ENCODE data around the gene AP4M1.

The AP4M1 gene

DNA sequence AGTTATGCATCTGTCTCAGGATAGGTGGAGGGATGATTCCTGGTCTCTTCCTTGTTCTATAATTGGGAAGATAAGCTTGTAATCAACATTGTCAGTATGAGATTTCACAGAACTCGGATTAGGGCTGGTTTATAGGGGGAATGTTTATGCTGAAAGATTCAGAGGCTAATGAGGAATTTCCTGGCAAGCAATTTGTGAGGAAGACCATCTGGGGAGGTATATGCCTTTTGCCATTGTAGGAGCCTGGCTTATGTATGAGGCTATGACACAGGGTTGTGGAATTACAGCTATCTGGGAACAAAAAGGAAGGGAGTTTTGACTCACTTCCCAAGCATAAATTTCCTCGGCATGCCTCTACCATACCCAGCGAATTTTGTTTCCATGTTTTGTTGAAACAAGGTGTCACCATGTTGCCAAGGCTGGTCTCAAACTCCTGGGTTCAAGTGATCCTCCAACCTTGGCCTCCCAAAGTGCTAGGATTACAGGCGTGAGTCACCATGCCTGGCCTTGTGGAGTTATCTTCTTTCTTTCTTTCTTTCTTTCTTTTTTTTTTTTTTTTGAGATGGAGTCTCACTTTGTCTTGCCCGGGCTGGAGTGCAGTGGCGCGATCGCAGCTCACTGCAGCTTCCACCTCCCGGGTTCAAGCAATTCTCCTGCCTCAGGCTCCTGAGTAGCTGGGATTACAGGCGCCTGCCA lies 14.2 kb upstream of the AP4M1 start:
- peak; percentile 97 for DNase-seq

DNA sequence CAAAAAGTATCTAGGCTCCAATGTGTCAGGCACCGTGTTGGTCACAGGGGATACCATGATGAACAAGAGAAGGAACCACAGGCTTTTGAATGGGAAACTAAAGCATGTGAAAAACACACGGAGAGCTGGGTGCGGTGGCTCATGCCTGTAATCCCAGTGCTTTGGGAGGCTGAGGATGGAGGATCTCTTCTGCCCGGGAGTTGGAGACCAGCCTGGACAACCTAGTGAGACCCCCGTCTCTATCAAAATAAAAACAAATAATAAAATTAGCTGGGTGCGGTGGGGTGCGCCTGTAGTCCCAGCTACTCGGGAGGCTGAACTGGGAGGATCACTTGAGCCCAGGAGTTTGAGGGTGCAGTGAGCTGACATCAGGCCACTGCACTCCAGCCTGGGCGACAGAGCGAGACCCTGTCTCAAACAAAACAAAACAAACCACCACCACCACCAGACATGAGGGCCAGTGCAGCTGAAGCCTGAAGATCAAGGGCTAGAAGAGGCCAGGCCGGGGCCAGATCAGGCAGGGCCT lies 13.3 kb upstream of the AP4M1 start:
- no peak for DNase-seq

GRCh38 chr7:100088621-100089457 lies 12.6 kb upstream of the AP4M1 start, which contains the start of gene COPS6:
Gene COPS6 (plus strand): TSS chr7:100088969. CDS start chr7:100088991, 22 bp downstream.
- DNase-seq, result peak; percentile 85

DNA sequence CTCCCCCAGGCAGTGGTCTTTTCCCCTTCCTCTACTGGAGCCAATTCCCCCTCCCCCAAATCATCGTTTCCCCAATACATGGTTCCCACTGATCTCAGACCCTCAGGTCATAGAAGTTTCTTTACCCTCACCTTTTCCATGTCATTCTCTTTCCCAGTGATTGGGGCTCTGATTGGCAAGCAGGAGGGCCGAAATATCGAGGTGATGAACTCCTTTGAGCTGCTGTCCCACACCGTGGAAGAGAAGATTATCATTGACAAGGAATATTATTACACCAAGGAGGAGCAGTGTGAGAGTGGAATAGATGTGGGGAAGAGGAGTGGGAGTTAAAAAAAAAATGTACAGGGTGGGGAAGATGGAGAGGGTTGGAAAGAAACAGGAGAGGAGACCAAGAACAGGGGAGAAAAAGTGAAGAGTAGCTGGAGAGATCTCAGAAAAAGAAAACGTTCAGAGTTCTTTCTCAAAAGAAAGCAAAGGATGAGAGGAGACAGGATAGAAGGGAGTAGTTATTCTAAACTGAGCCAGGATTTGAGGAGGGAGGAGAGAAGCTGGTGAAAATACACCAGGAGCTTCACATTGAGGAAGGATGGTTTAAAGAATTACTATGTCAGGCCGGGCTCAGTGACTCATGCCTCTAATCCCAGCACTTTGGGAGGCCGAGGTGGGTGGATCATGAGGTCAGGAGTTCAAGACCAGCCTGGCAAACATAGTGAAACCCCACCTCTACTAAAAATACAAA lies 11.8 kb upstream of the AP4M1 start:
- no peak for DNase-seq

- no peak for DNase-seq
Measured at GRCh38 chr7:100090527-100091410, 10.7 kb upstream of the AP4M1 start.

DNA sequence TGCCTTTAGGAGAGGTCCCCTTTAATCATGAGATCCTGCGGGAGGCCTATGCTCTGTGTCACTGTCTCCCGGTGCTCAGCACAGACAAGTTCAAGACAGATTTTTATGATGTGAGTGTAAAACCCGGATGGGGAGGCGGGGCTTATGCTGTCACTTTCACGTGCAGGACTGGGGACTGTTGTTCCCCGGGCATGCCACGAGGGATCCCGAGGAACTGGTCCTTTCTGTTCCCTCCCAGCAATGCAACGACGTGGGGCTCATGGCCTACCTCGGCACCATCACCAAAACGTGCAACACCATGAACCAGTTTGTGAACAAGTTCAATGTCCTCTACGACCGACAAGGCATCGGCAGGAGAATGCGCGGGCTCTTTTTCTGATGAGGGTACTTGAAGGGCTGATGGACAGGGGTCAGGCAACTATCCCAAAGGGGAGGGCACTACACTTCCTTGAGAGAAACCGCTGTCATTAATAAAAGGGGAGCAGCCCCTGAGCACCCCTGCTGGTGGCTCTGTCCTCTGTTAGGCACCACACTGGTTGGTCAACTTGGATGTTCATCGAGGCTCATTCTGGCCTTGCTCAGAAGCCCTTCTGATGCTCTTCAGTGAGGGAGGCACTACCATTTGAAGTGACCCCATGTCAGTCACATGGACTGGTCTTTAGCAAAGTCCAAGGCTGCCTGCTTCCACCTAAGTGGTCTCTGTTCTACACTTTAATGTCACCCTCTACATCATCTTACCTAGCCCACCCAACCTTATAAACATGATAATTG lies 9.8 kb upstream of the AP4M1 start:
- no peak for DNase-seq

DNA sequence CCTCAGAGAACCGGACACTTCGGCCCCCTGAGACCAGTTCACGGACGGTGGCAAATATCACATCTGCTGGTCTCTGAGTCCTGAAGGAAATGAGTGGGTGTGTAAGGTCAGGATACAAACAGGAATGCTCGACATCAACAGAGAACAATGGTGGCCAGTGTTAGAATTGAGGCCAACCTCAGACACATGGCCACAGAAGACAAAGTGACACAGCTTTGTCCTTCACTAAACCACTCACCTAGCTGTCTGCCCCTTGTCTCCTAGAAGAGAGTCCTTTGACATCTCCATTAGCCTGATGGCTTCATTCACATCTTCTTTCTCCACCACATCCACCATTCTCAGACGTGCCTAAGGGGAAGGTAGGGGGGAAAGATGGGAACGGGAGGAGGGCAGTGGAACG lies 8.4 kb upstream of the AP4M1 start:
- no peak for DNase-seq

DNA sequence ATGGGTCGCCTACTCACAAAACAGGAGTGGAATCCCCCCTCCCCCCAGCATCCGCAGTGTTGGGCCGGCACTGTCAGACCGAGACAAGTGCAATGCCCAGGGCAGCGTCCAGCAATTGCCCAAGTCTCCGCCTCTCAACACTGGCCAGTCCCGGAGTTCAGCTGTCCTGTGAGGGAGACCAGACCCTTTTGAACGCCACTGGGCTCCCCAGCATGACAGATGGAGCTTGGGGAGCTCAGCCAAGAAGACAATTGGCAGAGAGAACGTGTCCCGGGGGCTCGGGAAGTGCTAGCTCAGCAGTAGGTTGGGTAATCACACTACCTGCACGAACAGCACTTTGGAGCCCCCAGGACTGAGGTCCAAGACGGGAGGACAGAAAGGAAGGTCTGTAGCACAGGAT lies 7.9 kb upstream of the AP4M1 start:
- DNase-seq, result no peak

DNA sequence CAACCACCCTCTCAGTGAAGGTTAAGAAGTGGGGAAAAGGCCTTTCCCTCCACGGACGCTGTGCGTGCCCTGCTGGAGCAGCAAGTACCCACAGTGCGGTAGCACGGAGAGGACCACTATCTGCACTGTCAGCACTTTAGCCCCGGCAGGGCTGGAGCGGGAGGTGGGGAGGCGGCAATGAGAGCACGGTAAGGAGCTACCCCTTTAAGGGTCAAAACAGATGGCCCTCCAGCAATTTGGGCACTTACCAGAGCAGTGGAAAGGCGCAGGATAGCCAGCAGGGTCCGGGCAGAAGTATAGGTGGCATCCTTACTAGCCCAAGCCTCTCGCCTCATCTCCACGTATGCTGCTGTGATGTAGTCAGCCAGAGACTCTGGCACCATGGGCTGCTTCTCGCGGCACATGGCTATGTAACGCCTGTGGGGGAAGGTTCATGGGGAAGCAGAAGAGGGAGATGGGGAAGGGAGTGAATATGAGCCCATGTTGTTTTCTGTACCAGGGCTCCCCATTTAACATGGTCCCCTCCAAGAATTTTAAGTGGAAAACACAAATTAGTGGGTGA lies 7.4 kb upstream of the AP4M1 start:
- no peak for DNase-seq

GRCh38 chr7:100095289-100095688 lies 6.2 kb upstream of the AP4M1 start:
- DNase-seq, result no peak

DNA sequence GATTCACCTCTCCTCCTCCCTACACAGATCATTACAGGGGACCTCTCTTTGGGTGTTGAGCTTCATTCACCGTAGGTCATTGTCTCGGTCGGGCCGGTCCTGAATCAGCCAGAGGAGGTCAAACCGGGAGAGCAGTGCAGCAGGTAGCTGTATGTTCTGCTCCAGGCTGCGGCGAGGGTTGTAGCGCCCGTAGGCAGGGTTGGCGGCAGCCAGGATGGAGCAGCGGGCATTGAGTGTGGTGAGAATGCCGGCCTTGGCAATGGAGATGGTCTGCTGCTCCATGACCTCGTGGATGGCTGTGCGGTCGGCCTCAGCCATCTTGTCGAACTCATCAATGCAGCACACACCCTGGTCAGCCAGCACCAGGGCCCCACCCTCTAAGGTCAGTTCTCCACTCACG lies 5.7 kb upstream of the AP4M1 start:
- DNase-seq, result no peak

DNA sequence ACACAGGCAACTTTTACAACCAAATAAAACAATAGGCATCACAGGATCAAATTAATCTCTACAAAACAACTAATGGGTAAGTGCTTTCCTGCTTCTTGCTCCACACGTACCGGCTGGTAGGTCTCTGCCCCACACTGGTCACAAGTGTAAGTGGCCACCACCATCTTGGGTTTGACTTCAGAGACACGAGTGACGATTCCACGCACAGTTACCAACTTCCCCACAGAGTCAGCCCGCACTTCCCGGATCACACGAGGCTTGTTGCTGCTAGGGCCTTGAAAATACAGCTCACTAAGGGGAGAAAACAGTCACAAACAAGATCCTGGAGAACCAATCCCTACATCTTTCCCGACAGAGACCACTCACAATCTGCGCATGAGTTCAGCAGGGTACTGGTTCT lies 2.5 kb upstream of the AP4M1 start:
- no peak for DNase-seq

DNA sequence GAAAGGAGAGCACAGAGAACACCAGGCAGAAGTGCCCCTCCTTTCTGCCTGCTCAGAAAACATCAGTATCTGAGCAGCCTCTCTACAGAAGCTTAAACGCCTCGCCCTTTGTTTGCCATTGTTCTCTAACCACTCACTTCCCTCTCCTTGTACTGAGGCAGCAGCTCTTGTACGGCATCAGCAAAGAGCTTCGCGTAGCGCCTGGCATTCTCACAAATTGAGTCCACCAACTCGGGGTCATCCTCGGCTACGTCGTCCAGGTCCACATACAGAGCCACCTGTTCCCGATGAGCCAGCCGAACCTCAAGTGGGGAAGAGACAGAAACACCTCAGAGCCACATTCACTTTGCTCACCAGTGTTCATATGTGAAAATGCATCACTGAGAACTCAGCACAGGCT lies 2.0 kb upstream of the AP4M1 start:
- DNase-seq, result no peak

DNA sequence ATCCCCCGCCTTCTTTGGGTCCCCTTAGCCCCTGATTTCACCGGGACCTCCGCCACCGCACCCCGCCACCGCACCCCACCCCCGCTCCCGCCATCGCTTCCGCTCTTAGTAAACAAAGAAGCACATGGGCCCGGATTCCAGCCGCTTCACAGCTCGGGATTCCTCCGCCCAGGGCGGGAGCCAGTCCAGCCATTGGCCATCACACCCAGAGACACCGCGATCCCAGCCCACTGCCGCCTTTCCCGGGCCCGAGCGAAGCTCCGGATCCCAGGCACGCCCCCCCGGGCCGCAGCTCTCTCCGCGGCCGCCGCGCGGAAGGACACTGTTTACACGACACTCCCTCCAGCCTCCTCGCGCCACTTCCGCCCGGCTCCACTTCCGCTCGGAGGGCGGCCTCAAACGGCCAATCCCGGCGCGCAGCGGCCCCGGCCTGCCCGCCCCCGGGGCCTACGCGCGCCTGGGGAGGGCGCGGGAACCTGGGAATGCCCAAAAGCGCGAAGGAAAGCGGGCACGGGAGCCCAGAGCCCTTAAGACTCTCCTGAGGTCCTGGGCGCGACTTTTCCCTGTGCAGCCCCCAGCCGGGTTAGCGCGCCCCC lies 925 bp upstream of the AP4M1 start:
- peak; percentile 98 for DNase-seq

GRCh38 chr7:100102950-100103840 lies 1.8 kb downstream of the AP4M1 start:
- peak; percentile 15 for DNase-seq

GRCh38 chr7:100105534-100105933 lies 4.1 kb downstream of the AP4M1 start:
- no peak for DNase-seq

- DNase-seq, result no peak
Measured at GRCh38 chr7:100106633-100107032, 5.2 kb downstream of the AP4M1 start.

DNA sequence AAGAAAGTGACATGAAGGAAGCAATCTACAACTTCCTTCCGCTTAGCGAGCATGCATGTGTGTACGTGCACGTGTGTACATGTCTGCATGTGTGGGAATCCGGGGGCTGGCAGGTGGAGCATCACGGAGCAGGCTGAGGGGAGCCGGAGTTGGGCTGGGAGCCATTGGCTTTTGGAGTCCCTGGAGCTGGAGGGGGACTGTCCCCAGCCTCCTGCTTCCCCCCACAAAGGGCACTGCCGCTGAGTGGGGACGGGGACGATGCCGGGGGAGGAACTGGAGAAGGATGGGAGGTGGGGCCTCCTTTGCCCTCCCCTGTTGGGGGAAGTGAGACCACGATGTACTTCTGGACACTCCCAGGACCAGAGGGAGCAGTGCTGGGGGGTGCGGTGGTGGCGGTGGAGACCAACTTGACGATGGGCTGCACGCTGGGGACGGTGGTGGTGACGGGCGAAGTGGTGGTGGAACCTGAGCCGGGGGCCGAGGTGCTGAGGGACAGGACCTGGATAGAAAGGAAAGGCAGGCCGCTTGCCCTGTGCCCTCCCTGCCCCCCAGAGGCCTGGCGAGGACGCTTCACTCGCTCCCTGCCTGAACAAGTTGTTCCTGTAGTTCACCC lies 5.8 kb downstream of the AP4M1 start:
- DNase-seq, result no peak

GRCh38 chr7:100107890-100108289 lies 6.4 kb downstream of the AP4M1 start:
- no peak for DNase-seq
